H9 (cell line): Measurements from ENCODE around the gene OR51M1. TPM values are rescaled to one million over a fixed set of nuclear protein-coding genes. Genes with fewer than 3 reads are reported as not detected.

Experiments
- DNase-seq: peaks from one replicate; pipeline ENCODE4 v3.0.0-alpha.2; 2017
- H2AFZ ChIP-seq: one replicate; pipeline ENCODE4 v1.6.1; 2013; ENCODE audit warnings: mild to moderate bottlenecking, low read length, control low read depth, moderate library complexity
- H2AK5ac ChIP-seq: 2 replicates; pipeline ENCODE4 v1.6.1; 2013; ENCODE audit warnings: low read length, control low read depth, mixed read lengths; ENCODE audit not compliant: insufficient read length
- H2BK120ac ChIP-seq: one replicate; pipeline ENCODE4 v1.6.1; 2013; ENCODE audit warnings: low read depth, mild to moderate bottlenecking, low read length, control low read depth, inconsistent platforms; ENCODE audit not compliant: poor library complexity, severe bottlenecking
- H2BK12ac ChIP-seq: 2 replicates; pipeline ENCODE4 v1.6.1; 2013; ENCODE audit warnings: low read length, control low read depth, mixed read lengths, low read depth; ENCODE audit not compliant: insufficient read length
- H2BK15ac ChIP-seq: 2 replicates; pipeline ENCODE4 v1.6.1; 2013; ENCODE audit warnings: low read depth, low read length, control low read depth
- H2BK20ac ChIP-seq: one replicate; pipeline ENCODE4 v1.6.1; 2013; ENCODE audit warnings: low read depth, mild to moderate bottlenecking, low read length, control low read depth, inconsistent platforms; ENCODE audit not compliant: poor library complexity, severe bottlenecking
- H2BK5ac ChIP-seq: 2 replicates; pipeline ENCODE4 v1.6.1; 2013; ENCODE audit warnings: low read length, control low read depth, mixed read lengths; ENCODE audit not compliant: insufficient read length
- H3K14ac ChIP-seq: 2 replicates; pipeline ENCODE4 v1.6.1; 2013; ENCODE audit warnings: low read length, control low read depth; ENCODE audit not compliant: insufficient read depth
- H3K18ac ChIP-seq: 2 replicates; pipeline ENCODE4 v1.6.1; 2013; ENCODE audit warnings: low read depth, mild to moderate bottlenecking, mixed read lengths, low read length, control low read depth; ENCODE audit not compliant: insufficient read length
- H3K23ac ChIP-seq: 2 replicates; pipeline ENCODE4 v1.6.1; 2013; ENCODE audit warnings: low read length, control low read depth, mixed read lengths, low read depth; ENCODE audit not compliant: insufficient read length
- H3K23me2 ChIP-seq: 2 replicates; pipeline ENCODE4 v1.6.1; 2013; ENCODE audit warnings: low read depth, mild to moderate bottlenecking, mixed read lengths, low read length, control low read depth; ENCODE audit not compliant: insufficient read length, poor library complexity, severe bottlenecking
- H3K27ac ChIP-seq: 2 replicates; pipeline ENCODE4 v1.5.1; 2013; ENCODE audit warnings: low read length, control low read depth, mixed read lengths, low read depth; ENCODE audit not compliant: insufficient read length
- H3K27me3 ChIP-seq: 2 replicates; pipeline ENCODE4 v1.6.1; 2013; ENCODE audit warnings: low read length, control low read depth, inconsistent platforms; ENCODE audit not compliant: insufficient read depth
- H3K4ac ChIP-seq: 2 replicates; pipeline ENCODE4 v1.6.1; 2013; ENCODE audit warnings: low read depth, mild to moderate bottlenecking, control low read depth, inconsistent platforms, low read length, moderate library complexity
- H3K4me1 ChIP-seq: 2 replicates; pipeline ENCODE4 v1.6.1; 2013; ENCODE audit warnings: low read length, control low read depth, inconsistent platforms; ENCODE audit not compliant: insufficient read depth
- H3K4me2 ChIP-seq: 2 replicates; pipeline ENCODE4 v1.6.1; 2013; ENCODE audit warnings: low read length, control low read depth, mixed read lengths; ENCODE audit not compliant: insufficient read length, insufficient read depth
- H3K56ac ChIP-seq: 2 replicates; pipeline ENCODE4 v1.6.1; 2013; ENCODE audit warnings: low read depth, mild to moderate bottlenecking, mixed read lengths, low read length, control low read depth; ENCODE audit not compliant: insufficient read length
- H3K79me1 ChIP-seq: 2 replicates; pipeline ENCODE4 v1.6.1; 2013; ENCODE audit warnings: low read depth, mild to moderate bottlenecking, moderate library complexity, low read length, control low read depth, inconsistent platforms; ENCODE audit not compliant: insufficient read depth, poor library complexity, severe bottlenecking
- H3K79me2 ChIP-seq: 2 replicates; pipeline ENCODE4 v1.6.1; 2013; ENCODE audit warnings: low read length, control low read depth, inconsistent platforms; ENCODE audit not compliant: insufficient read depth
- H3K9ac ChIP-seq: 2 replicates; pipeline ENCODE4 v1.6.1; 2013; ENCODE audit warnings: low read length, control low read depth, mixed read lengths; ENCODE audit not compliant: insufficient read length; ENCODE audit errors: extremely low read depth
- H3K9me3 ChIP-seq: one replicate; pipeline ENCODE4 v1.6.1; 2013; ENCODE audit warnings: low read depth, low read length, inconsistent platforms; ENCODE audit not compliant: control insufficient read depth
- H3T11ph ChIP-seq: one replicate; pipeline ENCODE4 v1.6.1; 2013; ENCODE audit warnings: mild to moderate bottlenecking, low read length, control low read depth, inconsistent platforms
- H4K20me1 ChIP-seq: one replicate; pipeline ENCODE4 v1.6.1; 2013; ENCODE audit not compliant: control insufficient read depth, insufficient read length, insufficient read depth
- H4K5ac ChIP-seq: 2 replicates; pipeline ENCODE4 v1.6.1; 2013; ENCODE audit warnings: low read depth, mild to moderate bottlenecking, mixed read lengths, low read length, control low read depth; ENCODE audit not compliant: insufficient read length
- H4K8ac ChIP-seq: replicated peaks from 2 replicates; pipeline ENCODE4 v1.6.1; 2013; ENCODE audit warnings: low read length, control low read depth, mixed read lengths, low read depth; ENCODE audit not compliant: insufficient read length
- H4K91ac ChIP-seq: 2 replicates; pipeline ENCODE4 v1.6.1; 2013; ENCODE audit warnings: low read depth, mild to moderate bottlenecking, moderate library complexity, mixed read lengths, low read length, control low read depth; ENCODE audit not compliant: insufficient read length
- H3K27ac Mint-ChIP-seq, 3 experiments: 2 replicates in 2 of 3; 3 replicates in 1 of 3; pipeline ENCODE4 v1.8.0; 2020 to 2021; ENCODE audit warnings: mixed read lengths in 3 of 3, mild to moderate bottlenecking in 1 of 3, moderate library complexity in 1 of 3
- H3K27me3 Mint-ChIP-seq: 2 replicates; pipeline ENCODE4 v1.8.0; 2021; ENCODE audit warnings: low read depth, mild to moderate bottlenecking, moderate library complexity, mixed read lengths
- H3K36me3 Mint-ChIP-seq, 3 experiments: 2 replicates in 2 of 3; 3 replicates in 1 of 3; pipeline ENCODE4 v1.8.0; 2020 to 2021; ENCODE audit warnings: low read depth in 3 of 3, mixed read lengths in 3 of 3; ENCODE audit not compliant: insufficient read depth in 1 of 3
- H3K4me1 Mint-ChIP-seq, 2 experiments: 2 replicates each; pipeline ENCODE4 v1.8.0; 2020; ENCODE audit warnings: mixed read lengths in 2 of 2
- H3K4me3 Mint-ChIP-seq, 2 experiments: 2 replicates in 1 of 2; 3 replicates in 1 of 2; pipeline ENCODE4 v1.8.0; 2020 to 2021; ENCODE audit warnings: mild to moderate bottlenecking in 2 of 2, mixed read lengths in 2 of 2, moderate library complexity in 1 of 2
- H3K9me3 Mint-ChIP-seq, 2 experiments: 2 replicates in 1 of 2; 3 replicates in 1 of 2; pipeline ENCODE4 v1.8.0; 2020; ENCODE audit warnings: mild to moderate bottlenecking in 2 of 2, mixed read lengths in 2 of 2, moderate library complexity in 1 of 2
- WGBS: extraction: QIAGEN DNeasy Blood & Tissue Kit; methylation state at CpG from one replicate; pipeline ENCODE4 v1.1.7; 2013; ENCODE audit warnings: missing lambda C conversion rate, low lambda C conversion rate, mixed read lengths; ENCODE audit not compliant: insufficient read length; ENCODE audit errors: extremely low coverage; 5-methylcytosine and 5-hydroxymethylcytosine counted together
- total RNA-seq: library from RNA; stranded (reverse); gene quantifications from 2 replicates; pipeline ENCODE4 v1.2.1, GENCODE V29; 2021
- TF ChIP-seq, protein P1 (sequence below): fragments of 200-600 bp; sonication (generic); conservative IDR thresholded peaks from 3 replicates; pipeline ENCODE4 v1.8.0; 2021; ENCODE audit warnings: antibody characterized with exemption, mild to moderate bottlenecking

Gene OR51M1
- total RNA-seq, 1 experiment from 2014 or later: not detected

DNA sequence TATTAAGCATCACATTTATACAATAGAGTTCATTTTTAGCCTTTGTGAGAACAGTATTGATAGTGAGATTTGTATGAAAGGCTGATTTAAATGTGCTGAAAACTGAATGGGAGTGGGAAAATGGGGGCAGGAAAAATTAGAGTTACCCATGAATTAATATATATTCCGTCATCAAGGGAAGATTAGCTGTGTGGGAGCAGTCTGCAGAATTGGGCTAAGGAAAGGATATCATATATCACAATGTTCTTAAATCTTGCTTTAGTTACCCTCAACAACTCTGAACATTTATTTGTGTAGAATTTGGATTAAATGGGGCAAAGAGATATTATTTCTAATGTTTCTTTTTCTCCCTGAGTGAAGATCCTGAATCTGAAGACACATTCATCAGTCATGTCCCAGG is 38.2 kb downstream of the OR51M1 start, which contains the start of gene OR51Q1:
OR51Q1 (plus strand) TSS at position 301 of the 400 bp plus-strand sequence; CDS start at position 391, 90 bp downstream.
- TF ChIP-seq, protein P1, sequence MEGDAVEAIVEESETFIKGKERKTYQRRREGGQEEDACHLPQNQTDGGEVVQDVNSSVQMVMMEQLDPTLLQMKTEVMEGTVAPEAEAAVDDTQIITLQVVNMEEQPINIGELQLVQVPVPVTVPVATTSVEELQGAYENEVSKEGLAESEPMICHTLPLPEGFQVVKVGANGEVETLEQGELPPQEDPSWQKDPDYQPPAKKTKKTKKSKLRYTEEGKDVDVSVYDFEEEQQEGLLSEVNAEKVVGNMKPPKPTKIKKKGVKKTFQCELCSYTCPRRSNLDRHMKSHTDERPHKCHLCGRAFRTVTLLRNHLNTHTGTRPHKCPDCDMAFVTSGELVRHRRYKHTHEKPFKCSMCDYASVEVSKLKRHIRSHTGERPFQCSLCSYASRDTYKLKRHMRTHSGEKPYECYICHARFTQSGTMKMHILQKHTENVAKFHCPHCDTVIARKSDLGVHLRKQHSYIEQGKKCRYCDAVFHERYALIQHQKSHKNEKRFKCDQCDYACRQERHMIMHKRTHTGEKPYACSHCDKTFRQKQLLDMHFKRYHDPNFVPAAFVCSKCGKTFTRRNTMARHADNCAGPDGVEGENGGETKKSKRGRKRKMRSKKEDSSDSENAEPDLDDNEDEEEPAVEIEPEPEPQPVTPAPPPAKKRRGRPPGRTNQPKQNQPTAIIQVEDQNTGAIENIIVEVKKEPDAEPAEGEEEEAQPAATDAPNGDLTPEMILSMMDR: no peak
- Histone ChIP-seq H3K18ac (no peak within 1 kb of the TSS), H3K27ac (no peak within 1 kb of the TSS), H3K23ac (no peak within 1 kb of the TSS), H4K20me1 (no peaks in the 10 kb centered on the region), H3T11ph (no peak within 1 kb of the TSS), H2BK20ac (no peak within 1 kb of the TSS), H2BK5ac (no peak within 1 kb of the TSS), H2AK5ac (no peak within 1 kb of the TSS), H4K8ac (no peak within 1 kb of the TSS), H3K9ac (no peak within 1 kb of the TSS), H4K5ac (no peak within 1 kb of the TSS), H3K4me1 (no peaks in the 10 kb centered on the region), H3K79me1 (no peaks in the 10 kb centered on the region), H4K91ac (no peak within 1 kb of the TSS), H3K14ac (no peak within 1 kb of the TSS), H3K4me2 (no peak within 1 kb of the TSS), H3K79me2 (no peaks in the 10 kb centered on the region), H3K23me2 (no peaks in the 10 kb centered on the region), H3K4ac (no peak within 1 kb of the TSS), H2BK12ac (no peak within 1 kb of the TSS), H3K27me3 (no peaks in the 10 kb centered on the region), H3K9me3 (no peaks in the 10 kb centered on the region), H2AFZ (no peak within 1 kb of the TSS), H2BK120ac (no peak within 1 kb of the TSS), H2BK15ac (no peak within 1 kb of the TSS), H3K56ac (no peak within 1 kb of the TSS)
- Mint-ChIP-seq H3K27me3 (no peaks in the 10 kb centered on the region; the same call in none of the 2 replicates), H3K27ac (no peak within 1 kb of the TSS), H3K4me1 (no peaks in the 10 kb centered on the region), H3K9me3 (no peaks in the 10 kb centered on the region; a peak in 1 of 5 replicates), H3K4me3 (no peak within 1 kb of the TSS), H3K36me3 (peaks cover 0 to 4% (median 0%) of the 10 kb centered on the region in 3 experiments; a peak in 2 of 7 replicates)
- WGBS: no CpG with 5 or more reads among the region's 1 CpG
- DNase-seq: no peak
